HG03196 (cell line): Measurements from ENCODE around the gene SSU72.

Source experiments
- ATAC-seq: cut with Tn5 transposase; IDR thresholded peaks from one replicate; pipeline ENCODE4 v1.9.1; 2021; ENCODE audit not compliant: unreplicated experiment

The SSU72 gene

GRCh38 chr1:1574721-1575537 is at the start of gene SSU72:
Gene SSU72, minus strand, starts transcription at chr1:1574863. Its CDS starts 306 bp downstream, at chr1:1574557.
- ATAC-seq, result peak; percentile 80

DNA sequence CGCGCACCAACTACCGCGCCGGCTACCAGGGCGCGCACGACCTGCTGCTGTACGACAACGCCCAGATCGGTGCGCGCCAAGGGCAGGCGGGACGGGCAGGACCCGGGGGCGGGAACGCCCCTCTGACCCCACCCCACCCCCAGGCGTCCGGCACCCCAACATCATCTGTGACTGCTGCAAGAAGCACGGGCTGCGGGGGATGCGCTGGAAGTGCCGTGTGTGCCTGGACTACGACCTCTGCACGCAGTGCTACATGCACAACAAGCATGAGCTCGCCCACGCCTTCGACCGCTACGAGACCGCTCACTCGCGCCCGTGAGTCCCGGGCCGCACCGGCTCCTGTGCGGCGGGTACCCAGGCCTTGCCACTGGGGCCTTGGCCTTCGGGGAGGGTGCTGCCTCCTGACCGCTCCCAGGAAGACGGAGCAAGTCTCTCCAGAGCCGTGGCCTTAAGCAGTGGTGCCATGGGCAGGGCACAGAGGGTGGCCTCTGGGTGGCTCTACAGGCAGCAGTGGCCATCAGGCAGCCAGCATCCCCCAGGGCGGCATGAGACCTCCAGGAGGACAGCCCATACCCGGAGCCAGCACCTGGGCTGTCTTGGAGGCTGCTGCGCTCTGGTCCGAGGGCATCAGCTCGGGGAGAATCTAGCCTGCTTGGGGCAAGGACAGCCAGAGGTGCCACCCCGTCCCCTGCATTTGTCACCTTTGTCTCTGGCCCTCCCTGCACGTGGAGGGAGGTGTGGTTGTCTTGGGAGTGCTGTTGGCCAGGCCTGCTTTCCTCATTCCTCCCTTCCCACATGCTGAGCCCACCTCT is 49.2 kb upstream of the SSU72 start:
- no peak for ATAC-seq

- ATAC-seq, result no peak
These were observed 48.5 kb upstream of the SSU72 start for GRCh38 chr1:1623181-1623630.

DNA sequence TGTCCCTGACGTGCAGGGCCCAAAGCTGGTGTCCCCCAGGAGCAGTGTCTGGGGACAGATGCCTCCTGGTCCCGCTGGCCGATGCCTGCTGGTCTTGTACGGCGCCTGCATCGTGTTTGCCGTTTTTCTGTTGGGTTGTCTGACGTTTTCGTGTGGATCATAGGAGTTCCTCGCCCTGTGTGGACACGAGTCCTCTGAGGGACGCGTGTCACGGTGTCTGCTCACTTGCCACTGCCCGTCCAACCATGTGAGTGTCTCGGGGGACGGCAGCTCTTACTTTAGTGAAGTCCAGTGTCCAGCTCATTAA is 48.1 kb upstream of the SSU72 start:
- no peak for ATAC-seq

DNA sequence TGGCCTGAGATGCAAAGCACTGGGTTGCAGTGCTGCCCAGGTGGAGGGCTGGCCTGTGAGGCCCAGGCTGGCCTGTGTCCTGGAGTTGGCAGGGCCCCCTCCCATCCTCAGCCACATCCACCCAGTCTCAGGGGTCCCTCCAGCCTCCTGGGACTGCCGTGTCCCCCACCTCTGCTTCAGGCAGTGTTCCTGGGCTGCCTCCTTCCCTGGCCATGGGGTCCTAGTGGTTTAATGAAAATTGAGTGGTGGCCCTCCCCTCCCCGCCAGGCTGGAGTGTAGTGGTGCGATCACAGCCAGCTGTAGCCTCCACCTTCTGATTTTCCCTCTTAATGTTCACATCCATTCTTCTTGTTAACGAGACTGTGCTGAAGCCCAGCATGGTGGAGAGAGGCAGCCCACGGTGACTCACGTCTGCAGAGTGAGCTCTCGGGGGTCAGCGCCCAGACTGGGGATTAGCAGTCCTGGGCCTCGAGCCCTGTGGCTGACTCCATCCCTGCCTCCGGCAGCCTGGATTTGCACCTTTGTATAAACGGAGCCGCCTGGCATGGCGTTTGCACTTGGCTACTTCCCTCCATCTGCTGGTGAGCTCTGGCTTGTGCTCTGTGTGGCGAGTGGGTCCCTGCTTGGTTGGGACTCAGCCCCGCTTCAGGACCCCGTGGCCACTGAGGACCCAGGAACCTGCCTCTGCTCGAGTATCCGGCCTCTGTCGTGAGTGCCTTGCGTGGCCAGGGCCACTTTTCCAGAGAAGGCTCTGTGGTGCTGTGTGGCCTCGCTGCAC is 47.5 kb upstream of the SSU72 start:
- no peak for ATAC-seq

GRCh38 chr1:1621173-1622009 is 46.7 kb upstream of the SSU72 start:
- ATAC-seq, result no peak

DNA sequence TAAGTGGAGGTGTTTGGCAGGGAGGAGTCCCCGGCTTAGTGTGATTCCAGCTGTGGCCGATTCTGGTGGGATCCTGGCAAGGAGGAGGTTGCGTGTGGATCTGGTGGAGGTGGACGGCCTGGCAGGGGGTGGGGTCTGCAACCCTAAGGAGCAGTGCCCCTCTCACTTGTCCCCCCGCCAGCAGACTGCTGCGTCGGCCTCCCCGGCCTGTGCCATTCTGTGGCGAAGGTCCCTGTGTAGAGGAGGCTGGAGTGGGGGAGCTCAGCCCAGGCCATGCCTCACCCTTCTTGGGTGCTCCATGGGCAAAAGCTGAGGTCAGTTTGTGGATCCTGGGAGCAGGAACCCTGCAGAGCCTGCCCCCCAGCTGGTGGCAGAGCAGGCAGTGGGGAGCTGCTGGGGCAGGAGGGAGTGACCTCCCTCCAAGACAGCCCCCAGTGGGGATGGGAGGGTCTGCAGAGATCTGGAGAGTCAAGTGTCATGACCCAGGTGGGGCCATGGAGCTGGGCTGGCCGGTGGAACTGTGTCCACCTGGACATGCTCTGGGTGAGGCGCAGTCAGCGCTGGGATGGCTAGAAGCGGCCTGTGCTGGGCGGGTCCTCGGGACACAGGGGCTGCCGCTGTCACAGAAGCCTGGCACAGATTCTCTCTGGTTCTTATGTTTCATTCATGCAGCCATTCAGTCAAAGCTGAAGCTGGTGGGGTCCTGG is 45.9 kb upstream of the SSU72 start:
- no peak for ATAC-seq

- no peak for ATAC-seq
These were observed 45.3 kb upstream of the SSU72 start for GRCh38 chr1:1619917-1620361.

GRCh38 chr1:1618396-1619068 is 43.9 kb upstream of the SSU72 start:
- no peak for ATAC-seq

GRCh38 chr1:1617925-1618324 is 43.3 kb upstream of the SSU72 start:
- no peak for ATAC-seq

- no peak for ATAC-seq
These were observed 42.9 kb upstream of the SSU72 start for GRCh38 chr1:1617516-1617915.

DNA sequence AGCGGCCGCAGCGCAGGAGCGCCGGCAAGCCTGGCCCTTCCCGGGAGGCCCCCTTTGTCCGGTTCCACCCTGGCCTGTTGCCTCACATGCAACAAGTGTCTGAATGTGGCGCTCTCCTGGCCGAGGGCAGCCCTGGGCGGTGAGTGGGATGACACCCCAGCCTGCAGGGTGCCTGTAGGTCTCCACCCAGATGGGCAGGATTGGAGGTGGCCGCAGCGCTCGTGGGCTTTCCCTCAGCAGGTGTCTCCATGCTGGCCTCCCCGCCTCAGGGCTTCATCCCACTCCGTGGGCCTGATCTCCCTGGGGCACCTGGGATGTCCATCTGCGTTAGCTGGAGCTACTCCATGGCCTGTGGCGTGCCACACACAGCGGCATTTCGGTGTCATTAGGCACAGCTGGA is 42.2 kb upstream of the SSU72 start:
- no peak for ATAC-seq

DNA sequence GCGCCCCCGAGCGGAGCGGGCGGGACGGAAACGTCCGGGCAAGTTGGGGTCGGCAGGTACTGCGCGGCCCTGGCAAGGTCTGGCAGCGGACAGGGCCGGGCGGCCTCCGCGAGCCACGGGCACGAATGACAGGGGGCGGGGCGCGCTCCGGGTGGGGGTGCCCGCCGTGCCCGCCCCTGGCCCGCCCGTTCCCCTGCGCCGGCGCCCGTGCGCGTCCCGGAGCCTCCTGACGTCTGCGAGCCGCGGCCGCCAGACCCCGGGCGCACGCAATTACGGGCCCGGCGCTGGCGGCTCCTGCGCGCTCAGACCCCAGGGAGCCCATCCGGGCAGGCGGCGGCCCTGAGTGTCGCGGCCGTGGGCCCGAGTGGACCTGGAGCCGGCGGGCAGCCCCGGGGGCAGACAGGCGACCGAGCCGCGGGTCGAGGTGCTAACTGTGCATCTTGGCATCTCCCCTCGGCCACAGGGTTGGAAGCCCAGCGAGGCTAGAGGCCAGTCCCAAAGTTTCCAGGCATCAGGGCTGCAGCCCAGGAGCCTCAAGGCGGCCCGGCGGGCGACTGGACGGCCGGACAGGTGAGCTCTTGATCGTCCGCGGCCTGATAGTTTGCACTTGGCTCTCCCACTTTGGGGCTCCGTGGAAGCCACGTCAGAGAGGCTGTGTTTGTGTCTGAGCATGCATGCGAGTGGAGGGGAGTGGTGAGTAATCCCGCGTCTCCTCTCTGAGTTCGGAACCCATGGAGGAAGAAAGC is 41.6 kb upstream of the SSU72 start:
- ATAC-seq, result peak; percentile 24

DNA sequence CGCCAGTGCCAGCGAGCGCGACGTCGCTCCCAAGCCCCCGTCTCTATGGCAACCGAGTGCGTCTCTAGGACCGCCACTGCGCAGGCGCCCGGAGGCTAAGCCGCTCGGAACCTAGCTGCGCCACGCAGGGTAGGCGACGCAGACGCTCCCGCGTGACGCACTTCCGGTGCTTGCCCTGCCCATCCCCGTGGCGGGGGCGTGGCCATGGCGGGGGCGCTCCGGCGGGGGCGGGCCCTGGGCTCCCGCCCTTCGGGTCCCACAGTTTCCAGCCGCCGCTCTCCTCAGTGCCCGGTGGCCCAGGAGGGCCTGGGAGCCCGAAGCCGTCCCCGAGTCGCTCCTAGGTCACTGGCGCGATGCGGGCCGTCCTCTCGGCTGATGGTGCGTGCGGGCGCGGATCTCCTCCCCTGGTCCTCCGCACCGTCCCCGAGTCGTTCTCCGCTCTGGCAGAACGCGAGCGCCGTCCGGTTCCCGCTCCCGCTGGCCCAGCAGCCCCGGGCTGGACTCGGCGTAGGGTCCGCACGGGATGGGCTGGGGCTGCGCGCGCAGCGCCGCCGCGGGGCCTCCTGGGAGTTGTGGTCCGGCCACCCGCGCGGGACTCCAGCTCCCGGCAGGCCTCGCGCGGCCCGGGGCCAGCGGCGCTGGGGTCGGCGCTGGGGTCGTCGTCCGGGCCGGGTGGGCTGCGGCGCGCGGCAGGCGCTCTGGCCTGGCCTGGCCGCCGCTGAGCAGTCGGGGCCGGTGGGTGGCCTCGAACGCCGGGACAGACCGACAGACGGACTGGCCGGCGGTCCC is 40.8 kb upstream of the SSU72 start, which contains the start of gene MIB2:
Gene MIB2 (plus strand): TSS at position 245 of the 789 bp plus-strand sequence. CDS start 7,953 bp downstream, outside the sequence.
- ATAC-seq, result peak; percentile 79

DNA sequence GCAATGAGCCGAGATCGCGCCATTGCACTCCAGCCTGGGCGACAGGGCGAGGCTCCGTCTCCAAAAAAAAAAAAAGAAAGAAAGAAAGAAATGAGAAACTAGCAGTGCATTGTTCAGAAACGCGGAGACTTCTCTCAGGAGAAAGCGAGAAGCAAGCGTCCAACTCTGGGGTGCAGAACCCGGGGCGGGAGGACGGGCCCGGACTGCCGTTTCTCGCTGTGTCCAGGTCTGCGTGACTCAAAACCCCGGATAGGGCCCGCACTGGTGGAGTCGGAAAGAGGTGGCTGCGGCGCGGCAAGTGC is 40.2 kb upstream of the SSU72 start:
- no peak for ATAC-seq

- no peak for ATAC-seq
These were observed 39.7 kb upstream of the SSU72 start for GRCh38 chr1:1614204-1614953.

DNA sequence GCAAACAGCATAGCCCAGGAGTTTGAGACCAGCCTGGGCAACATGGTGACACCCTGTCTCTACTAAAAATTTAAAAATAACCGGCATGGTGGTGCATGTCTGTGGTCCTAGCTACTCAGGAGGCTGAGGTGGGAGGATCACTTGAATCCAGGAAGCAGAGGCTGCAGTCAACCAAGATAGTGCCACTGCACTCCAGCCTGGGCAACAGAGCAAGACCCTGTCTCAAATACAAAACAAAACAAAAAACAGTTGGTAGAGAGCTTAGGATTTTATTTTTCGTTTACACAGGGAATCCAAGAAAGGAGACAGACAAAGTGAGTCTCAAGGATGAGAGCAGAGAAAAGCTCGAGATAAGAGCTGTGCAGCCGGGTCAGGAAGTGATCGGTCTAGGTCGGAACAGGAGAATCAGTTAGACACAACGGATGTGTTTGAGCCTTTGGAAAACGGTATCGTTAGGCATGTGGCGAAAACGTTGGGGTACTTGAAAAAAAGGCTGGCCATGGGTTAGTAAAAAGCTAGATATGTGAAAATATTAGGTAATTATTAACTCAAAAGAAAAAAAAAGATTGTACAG is 38.9 kb upstream of the SSU72 start:
- ATAC-seq, result no peak
